HS-5 (cell line): ENCODE measurements around the gene MRPL44.

ENCODE experiments used
- DNase-seq: peaks from one replicate; pipeline ENCODE4 v3.0.0-alpha.2; 2012; ENCODE audit warnings: low read depth

The MRPL44 gene

GRCh38 chr2:224009605-224010315 is 52.5 kb downstream of the MRPL44 start:
- DNase-seq: no peak

GRCh38 chr2:224011837-224012236 is 54.6 kb downstream of the MRPL44 start:
- no peak for DNase-seq

- no peak for DNase-seq
Measured at GRCh38 chr2:224014336-224014735, 57.1 kb downstream of the MRPL44 start.

GRCh38 chr2:224016963-224017362 is 59.7 kb downstream of the MRPL44 start:
- no peak for DNase-seq
